GM19468 (cell line): ENCODE results near the gene SHMT1.
"Not testable (repeated sequence)": the region's sequence is repeated elsewhere in the genome, so short reads cannot be mapped to it uniquely, and the experiment has no call there.

Experiments used
- ATAC-seq: cut with Tn5 transposase; IDR thresholded peaks from one replicate; pipeline ENCODE4 v1.9.1; 2021; ENCODE audit warnings: mild to moderate bottlenecking, moderate library complexity, moderate number of reproducible peaks; ENCODE audit not compliant: unreplicated experiment; ENCODE audit errors: extremely low read depth

The SHMT1 gene

DNA sequence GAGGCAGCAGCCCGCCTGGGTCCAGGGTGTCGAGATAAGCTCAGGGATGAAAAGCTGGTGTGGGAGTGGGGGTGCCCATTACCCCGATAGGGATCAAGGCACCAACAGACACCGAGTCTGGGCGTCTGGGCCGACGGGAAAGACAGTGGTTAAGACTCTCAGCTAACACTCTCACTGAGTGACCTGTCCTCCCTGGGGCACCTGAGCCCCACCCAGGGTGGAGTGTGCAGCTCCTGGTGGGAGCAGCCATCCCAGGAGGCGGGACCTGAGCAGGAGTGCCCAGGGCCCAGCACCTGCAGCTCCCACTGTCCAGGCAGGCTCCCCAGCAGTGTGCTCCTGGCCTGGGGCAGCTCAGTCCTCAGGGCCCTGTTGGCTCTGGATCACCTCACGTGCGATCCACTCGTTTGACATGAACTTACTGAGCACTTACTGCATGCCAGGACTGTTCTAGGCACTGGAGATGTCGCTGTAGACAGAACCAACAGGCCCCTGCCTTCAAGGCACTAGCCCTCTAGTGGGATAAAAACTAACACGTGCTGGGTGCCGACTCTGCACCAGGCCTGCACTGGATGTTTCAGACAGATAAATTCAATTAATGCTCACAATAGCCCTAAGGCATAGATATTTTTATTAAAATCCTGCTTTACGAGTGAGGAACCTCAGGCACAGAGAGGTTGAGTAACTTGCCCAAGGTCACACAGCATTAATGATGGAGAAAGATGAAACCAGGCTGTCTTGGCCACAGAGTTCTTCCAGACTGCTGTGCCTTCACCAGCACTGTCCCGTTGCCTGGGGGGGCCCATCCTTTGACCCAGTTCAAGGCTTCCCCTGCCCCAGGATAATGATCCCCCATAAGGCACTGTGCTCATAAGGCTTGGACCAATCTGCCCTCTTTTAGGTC is 16.1 kb upstream of the SHMT1 start:
- no peak for ATAC-seq

DNA sequence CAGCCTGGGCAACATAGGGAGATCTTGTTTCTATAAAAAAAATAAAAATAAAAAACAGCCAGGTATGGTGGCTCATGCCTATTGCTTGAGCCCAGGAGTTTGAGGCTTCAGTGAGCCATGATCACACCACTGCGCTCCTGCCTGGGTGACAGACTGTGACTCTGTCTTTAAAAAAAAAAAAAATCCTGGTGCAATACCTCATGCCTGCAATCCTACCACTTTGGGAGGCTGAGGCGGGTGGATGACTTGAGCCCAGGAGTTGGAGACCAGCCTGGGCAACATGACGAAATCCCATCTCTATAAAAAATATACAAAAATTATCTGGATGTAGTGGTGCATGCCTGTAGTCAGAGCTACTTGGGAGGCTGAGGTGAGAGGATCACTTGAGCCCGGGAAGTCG is 15.3 kb upstream of the SHMT1 start:
- ATAC-seq = not testable (repeated sequence)

GRCh38 chr17:18378205-18378505 is 14.8 kb upstream of the SHMT1 start:
- ATAC-seq = no peak

- ATAC-seq = no peak
Observed at GRCh38 chr17:18377437-18378204, 14.3 kb upstream of the SHMT1 start, which contains the start of gene EVPLL. EVPLL (plus strand) TSS chr17:18377778; CDS start chr17:18380938, 3,160 bp downstream.

- ATAC-seq = no peak
Observed at GRCh38 chr17:18374216-18374615, 10.9 kb upstream of the SHMT1 start.

- ATAC-seq = not testable (repeated sequence)
Observed at GRCh38 chr17:18373181-18373580, 9.8 kb upstream of the SHMT1 start.

DNA sequence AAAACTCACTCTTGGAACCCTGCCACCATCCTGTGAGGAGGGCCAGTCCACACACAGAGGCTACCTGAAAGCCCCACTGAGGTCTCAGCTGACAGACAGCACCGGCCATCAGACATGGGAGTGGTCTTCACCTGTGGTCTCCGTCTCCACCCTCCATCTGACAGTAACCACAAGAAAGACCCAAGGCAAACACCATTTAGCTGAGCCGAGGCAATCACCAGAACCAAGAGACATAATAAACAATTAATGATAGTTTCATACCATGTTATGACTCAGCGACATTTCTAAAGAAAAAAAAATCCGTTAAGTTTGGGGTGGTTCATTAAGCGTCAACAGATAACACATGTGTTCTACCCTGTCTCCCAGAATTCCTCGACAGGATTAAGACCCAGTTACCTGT is 8.1 kb upstream of the SHMT1 start:
- no peak for ATAC-seq

DNA sequence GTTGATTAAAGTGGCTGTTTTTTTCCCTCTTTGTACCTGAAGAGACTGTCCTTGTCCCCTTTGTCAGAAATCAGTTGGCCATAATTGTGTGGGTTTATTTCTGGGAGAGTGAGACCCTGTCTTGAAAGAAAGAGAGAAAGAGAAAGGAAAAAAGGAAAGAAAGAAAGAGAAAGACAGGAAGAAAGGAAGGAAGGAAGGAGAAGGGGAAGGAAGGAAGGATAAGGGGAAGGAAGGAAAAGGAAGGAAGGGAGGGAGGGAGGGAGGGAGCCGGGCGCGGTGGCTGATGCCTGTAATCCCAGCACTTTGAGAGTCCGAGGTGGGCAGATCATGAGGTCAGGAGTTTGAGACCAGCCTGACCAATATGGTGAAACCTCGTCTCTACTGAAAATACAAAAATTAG is 7.4 kb upstream of the SHMT1 start:
- no peak for ATAC-seq

GRCh38 chr17:18368946-18369345 is 5.6 kb upstream of the SHMT1 start:
- no peak for ATAC-seq

DNA sequence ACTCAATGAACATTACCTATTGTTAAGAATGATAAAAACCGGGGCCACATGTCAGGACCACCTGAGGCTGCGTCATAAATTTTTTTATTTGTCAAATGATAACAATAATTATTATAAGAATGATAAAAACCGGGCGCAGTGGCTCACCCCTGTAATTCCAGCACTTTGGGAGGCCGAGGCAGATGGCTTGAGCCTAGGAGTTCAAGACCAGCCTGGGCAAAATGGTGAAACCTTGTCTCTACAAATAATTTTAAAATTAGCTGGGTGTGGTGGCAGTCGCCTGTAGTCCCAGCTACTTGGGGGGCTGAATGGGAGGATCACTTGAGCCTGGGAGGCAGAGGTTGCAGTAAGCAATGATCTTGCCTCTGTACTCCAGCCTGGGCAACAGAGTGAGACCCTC is 816 bp upstream of the SHMT1 start:
- no peak for ATAC-seq

DNA sequence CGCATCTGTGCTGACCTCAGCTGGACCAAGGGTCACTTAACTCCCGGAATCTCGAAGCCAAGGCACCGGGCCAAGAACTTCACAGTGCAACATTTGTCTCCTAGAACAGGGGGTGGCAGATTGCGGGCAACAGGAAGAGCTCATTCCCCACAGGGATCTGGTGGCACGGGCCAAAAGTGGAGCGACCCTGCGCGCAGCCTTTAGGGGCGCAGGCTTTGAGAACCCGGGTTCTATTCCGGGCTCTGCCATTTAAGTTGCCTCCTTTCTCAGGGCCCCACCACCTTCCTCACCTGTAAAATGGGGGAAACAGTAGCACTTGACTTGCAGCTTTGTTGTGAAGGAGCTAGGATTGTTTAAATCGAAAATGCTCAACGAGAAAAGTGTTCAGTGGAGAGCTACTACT is 651 bp downstream of the SHMT1 start:
- ATAC-seq = no peak

DNA sequence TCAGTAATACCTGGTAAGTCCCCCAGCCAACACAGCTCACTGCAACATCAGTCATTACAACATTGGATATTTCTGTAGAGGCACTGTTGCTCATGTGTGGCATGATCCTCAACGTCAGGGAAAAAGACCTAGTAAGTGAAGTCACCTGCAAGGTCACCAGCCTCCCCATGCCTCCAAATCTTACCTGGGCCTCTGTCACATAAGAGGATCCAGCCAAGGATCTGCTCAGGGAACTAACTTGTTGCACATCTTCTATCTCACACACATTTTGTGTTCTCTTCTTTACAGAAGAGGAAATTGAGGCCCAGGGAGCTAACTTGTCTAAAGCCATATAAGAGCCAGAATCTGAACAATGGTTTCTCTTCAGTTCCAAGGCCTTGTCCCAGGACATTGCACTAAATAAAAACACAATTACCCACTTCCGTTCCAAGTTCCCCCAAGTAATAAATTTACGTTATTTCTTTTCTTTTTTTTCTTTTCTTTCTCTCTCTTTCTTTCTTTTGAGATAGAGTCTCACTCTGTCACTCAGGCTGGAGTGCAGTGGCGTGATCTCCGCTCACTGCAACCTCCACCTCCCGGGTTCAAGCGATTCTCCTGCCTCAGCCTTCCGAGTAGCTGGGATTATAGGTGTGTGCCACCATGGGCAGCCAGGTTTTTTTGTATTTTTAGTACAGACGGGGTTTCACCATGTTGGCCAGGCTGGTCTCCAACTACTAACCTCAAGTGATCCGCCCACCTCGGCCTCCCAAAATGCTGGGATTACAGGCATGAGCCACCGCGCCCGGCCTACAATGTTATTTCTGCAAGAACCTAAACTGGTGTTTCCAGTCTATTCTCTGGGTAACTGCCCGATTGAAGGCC is 1.3 kb downstream of the SHMT1 start:
- ATAC-seq = no peak

DNA sequence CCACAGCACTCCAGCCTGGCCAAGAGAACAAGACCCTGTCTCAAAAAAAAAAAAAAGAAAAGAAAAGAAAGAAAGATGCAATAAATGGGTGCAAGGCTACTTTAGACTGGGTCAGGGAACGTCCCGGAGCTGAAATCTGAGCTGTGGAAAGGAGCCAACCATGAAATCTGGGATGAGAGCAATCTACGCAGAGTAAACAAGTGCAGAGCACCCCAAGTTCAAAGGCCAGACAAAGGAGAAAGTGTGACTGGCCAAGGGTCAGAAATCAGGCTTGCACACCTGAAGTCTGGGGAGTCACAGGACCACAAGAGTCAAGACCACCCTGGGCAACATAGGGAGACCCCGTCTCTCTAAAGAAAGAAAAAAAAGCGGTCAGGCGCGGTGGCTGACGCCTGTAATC is 2.8 kb downstream of the SHMT1 start:
- ATAC-seq = no peak

DNA sequence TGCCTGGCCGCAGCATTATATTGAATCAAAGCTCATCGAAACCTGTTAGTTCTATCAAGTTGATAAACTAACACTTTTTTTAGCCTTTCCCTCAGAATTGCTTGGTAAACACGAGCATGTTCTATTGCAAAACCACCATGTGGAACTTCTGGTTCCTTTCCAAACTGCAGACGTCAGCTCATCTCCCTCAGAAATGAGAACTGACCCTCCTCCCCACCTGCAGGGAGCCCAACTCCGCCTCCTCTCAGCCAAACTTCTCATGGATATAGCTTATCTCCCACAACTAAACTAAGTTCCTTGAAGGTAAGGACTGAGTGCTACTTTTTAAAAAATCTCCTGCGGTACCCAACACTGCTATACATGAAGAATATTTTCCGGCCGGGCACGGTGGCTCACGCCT is 6.7 kb downstream of the SHMT1 start:
- ATAC-seq = no peak

DNA sequence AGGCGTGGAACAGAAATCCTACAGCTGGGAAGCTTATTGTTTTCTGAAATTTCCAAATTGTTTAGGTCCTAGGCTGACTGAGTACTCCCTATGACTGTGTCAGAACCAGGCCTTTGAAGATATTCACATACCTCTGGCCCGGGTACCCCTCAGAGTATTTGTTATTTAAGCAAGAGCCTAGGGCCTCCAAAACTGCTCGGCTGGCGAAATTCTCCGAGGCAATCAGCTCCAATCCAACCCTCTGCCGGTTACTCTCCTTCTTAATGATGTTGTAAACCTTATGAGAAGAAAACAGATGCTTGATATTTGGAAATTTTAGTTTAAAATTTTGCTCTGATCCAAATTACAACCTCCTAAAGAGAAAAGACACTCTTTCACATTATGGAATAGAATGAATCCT is 9.8 kb downstream of the SHMT1 start:
- no peak for ATAC-seq

DNA sequence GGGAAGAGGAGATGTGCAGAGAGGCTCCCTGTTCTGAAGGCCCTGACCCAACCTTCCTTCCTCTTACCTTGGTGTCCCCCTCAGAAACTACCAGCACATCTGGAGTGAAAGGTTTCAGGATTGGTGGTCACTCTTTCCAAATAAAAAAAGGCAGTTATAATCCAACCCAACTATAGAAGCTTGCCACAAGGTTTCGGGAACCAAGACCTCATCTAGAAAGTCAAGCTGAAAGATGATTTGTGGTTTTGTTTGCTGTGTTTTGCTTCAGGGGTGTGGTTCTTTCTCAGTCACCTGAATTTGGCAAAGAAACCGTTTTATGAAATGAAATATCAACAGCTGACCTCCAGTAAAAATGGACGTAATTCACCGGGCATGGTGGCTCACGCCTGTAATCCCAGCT is 19.3 kb downstream of the SHMT1 start:
- no peak for ATAC-seq

DNA sequence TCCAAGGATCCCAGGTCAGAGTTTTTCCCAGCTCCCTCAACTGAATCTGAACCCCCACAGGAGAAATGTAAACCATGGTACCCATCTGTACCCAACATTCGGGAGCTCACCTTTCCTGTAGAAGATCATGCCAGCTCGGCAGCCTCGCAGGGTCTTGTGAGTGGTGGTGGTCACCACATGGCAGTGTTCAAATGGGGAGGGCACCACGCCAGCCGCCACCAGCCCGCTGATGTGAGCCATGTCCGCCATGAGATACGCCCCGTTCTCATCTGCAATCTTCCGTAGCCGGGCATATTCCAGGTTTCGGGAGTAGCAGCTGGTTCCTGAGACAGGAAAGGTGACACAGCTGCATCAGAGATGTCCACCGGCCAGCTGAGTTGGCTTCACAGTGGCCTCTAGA is 23.4 kb downstream of the SHMT1 start:
- ATAC-seq = no peak

GRCh38 chr17:18338158-18338557 is 25.2 kb downstream of the SHMT1 start:
- not testable (repeated sequence) for ATAC-seq

DNA sequence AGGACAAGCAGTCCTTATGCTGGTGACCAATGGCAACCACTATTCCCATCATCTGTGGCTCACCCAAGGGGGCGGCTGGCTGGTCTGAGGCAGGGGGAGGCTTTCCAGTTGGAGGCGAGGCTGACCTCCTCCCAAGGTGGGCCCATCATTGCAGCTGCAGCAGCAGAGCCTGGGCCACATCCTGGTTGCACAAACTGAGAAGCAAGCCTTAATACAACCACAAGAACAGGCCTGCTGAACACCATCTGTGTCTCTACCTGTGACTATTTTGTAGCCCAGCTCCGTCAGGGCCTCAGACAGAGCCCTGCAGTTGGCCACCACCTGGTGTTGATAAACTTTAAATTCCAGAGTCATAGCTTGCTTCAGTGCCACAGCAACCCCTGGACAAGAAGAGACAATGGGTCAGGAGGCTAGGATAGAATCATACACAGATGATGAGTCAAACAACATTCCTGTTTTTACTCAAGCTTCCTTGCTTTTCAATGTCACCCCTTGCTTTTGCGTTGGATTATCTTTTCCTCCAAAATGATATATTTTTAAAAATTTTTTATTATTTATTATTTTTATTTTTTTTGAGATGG is 30.4 kb downstream of the SHMT1 start:
- no peak for ATAC-seq

DNA sequence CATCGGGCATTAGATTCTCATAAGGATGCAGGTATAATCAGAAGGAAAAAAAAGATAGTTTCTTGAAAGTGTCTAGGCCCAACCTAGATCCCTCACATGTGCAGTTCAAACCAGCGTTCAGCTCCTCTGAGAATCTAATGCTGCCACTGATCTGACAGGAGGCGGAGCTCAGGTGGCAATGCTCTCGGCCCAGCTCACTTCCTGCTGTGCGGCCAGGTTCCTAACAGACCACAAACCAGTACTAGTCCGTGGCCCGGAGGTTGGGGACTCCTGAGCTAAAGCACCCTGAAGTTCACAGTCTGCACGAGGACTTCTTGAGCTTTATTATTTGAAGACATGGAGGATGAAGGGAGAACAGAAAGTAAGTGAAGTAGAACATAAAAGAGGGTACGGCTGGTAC is 31.5 kb downstream of the SHMT1 start:
- ATAC-seq = no peak
